GM12891 (cell line): ENCODE measurements around the gene KIF16B.

Source experiments
- POLR2A ChIP-seq: IDR thresholded peaks from 2 replicates; pipeline ENCODE4 v1.6.1; 2011; ENCODE audit warnings: low read depth, low read length, control low read depth
- POLR2AphosphoS5 ChIP-seq: IDR thresholded peaks from 2 replicates; pipeline ENCODE4 v1.6.1; 2011; ENCODE audit warnings: low read depth, low read length, control low read depth
- POU2F2 ChIP-seq: IDR thresholded peaks from 2 replicates; pipeline ENCODE4 v1.6.1; 2011; ENCODE audit warnings: low read depth, mild to moderate bottlenecking, control low read depth, low read length, moderate library complexity
- TAF1 ChIP-seq: IDR thresholded peaks from 2 replicates; pipeline ENCODE4 v1.6.1; 2011; ENCODE audit warnings: low read depth, low read length, control low read depth

DNA sequence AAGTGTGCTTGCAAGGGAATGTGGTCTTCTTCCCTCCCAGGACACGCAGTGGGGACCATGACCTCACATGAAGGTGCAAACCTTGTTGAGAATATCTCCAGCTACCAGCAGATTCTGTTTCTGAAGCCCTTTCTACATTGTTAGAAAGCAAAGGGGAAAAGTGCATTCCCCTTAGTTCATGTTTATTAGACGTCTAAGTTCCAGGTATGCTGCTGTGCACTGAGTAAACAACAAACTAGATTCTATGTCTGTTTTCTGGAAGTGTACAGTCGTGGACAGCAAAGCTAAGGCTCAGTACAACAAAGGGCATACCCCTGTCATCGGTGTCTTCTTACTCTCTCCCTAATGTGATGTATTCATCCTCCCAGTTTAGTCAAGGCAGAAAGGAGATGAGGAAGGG, 178.5 kb downstream of the KIF16B start:
- TF ChIP-seq POLR2A (no peak), TAF1 (no peak), POU2F2 (no peak), POLR2AphosphoS5 (no peak)
